HepG2 (cell line): ENCODE measurements around the gene STK11. TPM values are rescaled to one million over a fixed set of nuclear protein-coding genes. Genes with fewer than 3 reads are reported as not detected.

ENCODE experiments used
- FOXA1 ChIP-seq, 2 experiments: fragments of 450-650 bp in 1 of 2; sonication (generic) in 1 of 2; formaldehyde crosslinking in 1 of 2; IDR thresholded peaks; 2 replicates each; pipeline versions ENCODE4 v1.4.0 to v1.6.1; 2016 to 2020; ENCODE audit warnings: missing genetic modification reagents in 1 of 2
- GABPB1 ChIP-seq: IDR thresholded peaks from 2 replicates; pipeline ENCODE4 v1.6.1; 2016; ENCODE audit warnings: mild to moderate bottlenecking, missing genetic modification reagents, moderate library complexity, missing compliant biosample characterization
- MED8 ChIP-seq: sonication (generic); formaldehyde crosslinking; IDR thresholded peaks from 2 replicates; pipeline ENCODE4 v1.8.1; 2023; ENCODE audit warnings: mild to moderate bottlenecking, missing genetic modification reagents; ENCODE audit not compliant: insufficient replicate concordance
- PAX8 ChIP-seq: sonication (generic); formaldehyde crosslinking; IDR thresholded peaks from 2 replicates; pipeline ENCODE4 v1.8.0; 2022; ENCODE audit warnings: mild to moderate bottlenecking, missing genetic modification reagents, borderline replicate concordance
- PHF8 ChIP-seq: sonication (generic); formaldehyde crosslinking; IDR thresholded peaks from 2 replicates; pipeline ENCODE4 v1.5.0; 2020; ENCODE audit warnings: missing genetic modification reagents
- POLR2G ChIP-seq: fragments of 200-400 bp; formaldehyde crosslinking; IDR thresholded peaks from 2 replicates; pipeline ENCODE4 v1.6.1; 2018; ENCODE audit warnings: mild to moderate bottlenecking, low read depth, low read length, moderate library complexity
- RBFOX2 ChIP-seq: fragments of 200-400 bp; formaldehyde crosslinking; IDR thresholded peaks from 2 replicates; pipeline ENCODE4 v1.6.1; 2017; ENCODE audit warnings: low read depth, mild to moderate bottlenecking, low read length
- REPIN1 ChIP-seq: sonication (generic); formaldehyde crosslinking; IDR thresholded peaks from 2 replicates; pipeline ENCODE4 v1.8.0; 2022; ENCODE audit warnings: missing genetic modification reagents, low read depth, mild to moderate bottlenecking, borderline replicate concordance
- SNAI1 ChIP-seq: sonication (generic); formaldehyde crosslinking; IDR thresholded peaks from 2 replicates; pipeline ENCODE4 v1.5.0; 2020; ENCODE audit warnings: mild to moderate bottlenecking, missing genetic modification reagents, borderline replicate concordance
- SRSF4 ChIP-seq: fragments of 200-400 bp; formaldehyde crosslinking; IDR thresholded peaks from one replicate; pipeline ENCODE4 v1.6.1; 2018; ENCODE audit warnings: mild to moderate bottlenecking, low read depth, low read length, moderate library complexity; ENCODE audit not compliant: poor library complexity, severe bottlenecking
- ZMAT3 ChIP-seq: sonication (generic); formaldehyde crosslinking; conservative IDR thresholded peaks from 2 replicates; pipeline ENCODE4 v1.7.0; 2021; ENCODE audit warnings: missing genetic modification reagents
- ZMYM4 ChIP-seq: sonication (generic); formaldehyde crosslinking; IDR thresholded peaks from 2 replicates; pipeline ENCODE4 v1.8.1; 2023; ENCODE audit warnings: mild to moderate bottlenecking, missing genetic modification reagents
- ZNF160 ChIP-seq: sonication (generic); formaldehyde crosslinking; IDR thresholded peaks from 2 replicates; pipeline ENCODE4 v1.8.0; 2022; ENCODE audit warnings: mild to moderate bottlenecking, inconsistent platforms, missing genetic modification reagents
- ZNF407 ChIP-seq: sonication (generic); formaldehyde crosslinking; IDR thresholded peaks from one replicate; pipeline ENCODE4 v1.5.1; 2020; ENCODE audit warnings: mild to moderate bottlenecking, missing genetic modification reagents; ENCODE audit errors: not compliant biosample characterization
- polyA plus RNA-seq, 8 experiments: library from polyadenylated mRNA; depleted of rRNA in 3 of 8; stranded (reverse) in 7 of 8; unstranded in 1 of 8; fragments of >200 nt; fragmentation: Illumina TruSeq in 4 of 8; extraction: Trizol in 4 of 8; gene quantifications; 2 replicates each; pipeline versions ENCODE4 v1.2.1 to v1.2.3, GENCODE V29; 2011 to 2016; ENCODE audit warnings: low read depth in 4 of 8, missing spikeins in 1 of 8, mixed read lengths in 1 of 8; ENCODE audit not compliant: insufficient read depth in 1 of 8
- total RNA-seq, 5 experiments: library from RNA; depleted of rRNA; stranded (reverse); fragments of >200 nt; fragmentation: Illumina TruSeq; extraction: Trizol; gene quantifications; 2 replicates each; pipeline ENCODE4 v1.2.3, GENCODE V29; 2016; ENCODE audit warnings: low read depth in 1 of 5
- TF ChIP-seq, protein P1 (sequence below): fragments of 450-650 bp; IDR thresholded peaks from 2 replicates; pipeline ENCODE4 v1.6.1; 2017; ENCODE audit warnings: mild to moderate bottlenecking
- TF ChIP-seq, protein P2 (sequence below): sonication (generic); formaldehyde crosslinking; IDR thresholded peaks from 2 replicates; pipeline ENCODE4 v1.4.0; 2020; ENCODE audit warnings: missing genetic modification reagents, borderline replicate concordance

Gene STK11
- total and polyA plus RNA-seq, 2 of the 13 experiments (the other 11 are each of a cell fraction or from before 2014, with no cell fraction given), result 27.5 to 43.6 TPM

DNA sequence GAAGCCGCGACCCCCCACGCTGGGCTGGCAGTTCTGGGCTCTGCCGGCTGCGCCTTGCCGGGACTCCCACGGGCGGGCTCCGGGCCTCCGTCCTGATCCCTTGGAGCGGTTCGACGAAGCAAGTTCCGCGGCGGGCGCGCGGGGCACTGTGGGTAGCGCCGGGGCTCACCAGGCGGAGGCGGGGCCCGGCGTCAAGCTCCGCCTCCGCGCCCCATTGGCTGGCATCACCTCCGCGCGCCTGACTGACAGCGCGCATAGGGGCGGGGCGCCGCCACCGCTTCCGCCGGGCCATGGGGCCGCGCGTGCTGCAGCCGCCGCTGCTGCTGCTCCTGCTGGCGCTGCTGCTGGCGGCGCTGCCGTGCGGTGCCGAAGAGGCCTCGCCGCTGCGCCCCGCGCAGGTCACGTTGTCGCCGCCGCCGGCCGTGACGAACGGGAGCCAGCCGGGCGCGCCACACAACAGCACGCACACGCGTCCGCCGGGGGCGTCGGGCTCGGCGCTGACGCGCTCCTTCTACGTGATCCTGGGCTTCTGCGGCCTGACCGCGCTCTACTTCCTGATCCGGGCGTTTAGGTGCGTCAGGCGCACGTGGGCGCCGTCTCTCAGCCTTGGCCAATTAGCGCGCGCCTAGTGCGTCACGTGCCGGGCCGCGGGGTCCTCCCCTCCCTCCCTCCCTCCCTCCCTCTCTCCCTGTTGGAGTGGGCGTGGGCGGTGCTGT lies 69.8 kb downstream of the STK11 start, which contains the start of gene FAM174C (continued):
- TF ChIP-seq, protein P1, sequence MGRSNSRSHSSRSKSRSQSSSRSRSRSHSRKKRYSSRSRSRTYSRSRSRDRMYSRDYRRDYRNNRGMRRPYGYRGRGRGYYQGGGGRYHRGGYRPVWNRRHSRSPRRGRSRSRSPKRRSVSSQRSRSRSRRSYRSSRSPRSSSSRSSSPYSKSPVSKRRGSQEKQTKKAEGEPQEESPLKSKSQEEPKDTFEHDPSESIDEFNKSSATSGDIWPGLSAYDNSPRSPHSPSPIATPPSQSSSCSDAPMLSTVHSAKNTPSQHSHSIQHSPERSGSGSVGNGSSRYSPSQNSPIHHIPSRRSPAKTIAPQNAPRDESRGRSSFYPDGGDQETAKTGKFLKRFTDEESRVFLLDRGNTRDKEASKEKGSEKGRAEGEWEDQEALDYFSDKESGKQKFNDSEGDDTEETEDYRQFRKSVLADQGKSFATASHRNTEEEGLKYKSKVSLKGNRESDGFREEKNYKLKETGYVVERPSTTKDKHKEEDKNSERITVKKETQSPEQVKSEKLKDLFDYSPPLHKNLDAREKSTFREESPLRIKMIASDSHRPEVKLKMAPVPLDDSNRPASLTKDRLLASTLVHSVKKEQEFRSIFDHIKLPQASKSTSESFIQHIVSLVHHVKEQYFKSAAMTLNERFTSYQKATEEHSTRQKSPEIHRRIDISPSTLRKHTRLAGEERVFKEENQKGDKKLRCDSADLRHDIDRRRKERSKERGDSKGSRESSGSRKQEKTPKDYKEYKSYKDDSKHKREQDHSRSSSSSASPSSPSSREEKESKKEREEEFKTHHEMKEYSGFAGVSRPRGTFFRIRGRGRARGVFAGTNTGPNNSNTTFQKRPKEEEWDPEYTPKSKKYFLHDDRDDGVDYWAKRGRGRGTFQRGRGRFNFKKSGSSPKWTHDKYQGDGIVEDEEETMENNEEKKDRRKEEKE, result no peak
- TF ChIP-seq RBFOX2 (peak; percentile 95), ZMYM4 (CRISPR knock-in tag) (no peak), ZMAT3 (CRISPR knock-in tag) (peak; percentile 51; the same call in 1 of the 2 replicates), MED8 (CRISPR knock-in tag) (peak; percentile 34), ZNF160 (CRISPR knock-in tag) (peak; percentile 30; the same call in 1 of the 2 replicates), PHF8 (peak; percentile 49; the same call in 1 of the 2 replicates), GABPB1 (peak; percentile 86), SNAI1 (CRISPR knock-in tag) (0 out of 2 replicates have a peak, but pooled peaks have one; percentile 67), PAX8 (CRISPR knock-in tag) (no peak), REPIN1 (CRISPR knock-in tag) (peak; percentile 18; the same call in 1 of the 2 replicates), FOXA1 (IDR thresholded peaks at IDR 0.05) (no peak), FOXA1 (CRISPR knock-in tag; IDR thresholded peaks at IDR 0.05) (no peak; the same call in 1 of the 2 replicates), ZNF407 (CRISPR knock-in tag) (no peak), SRSF4 (no peak), POLR2G (peak; percentile 84)
- TF ChIP-seq, protein P2, sequence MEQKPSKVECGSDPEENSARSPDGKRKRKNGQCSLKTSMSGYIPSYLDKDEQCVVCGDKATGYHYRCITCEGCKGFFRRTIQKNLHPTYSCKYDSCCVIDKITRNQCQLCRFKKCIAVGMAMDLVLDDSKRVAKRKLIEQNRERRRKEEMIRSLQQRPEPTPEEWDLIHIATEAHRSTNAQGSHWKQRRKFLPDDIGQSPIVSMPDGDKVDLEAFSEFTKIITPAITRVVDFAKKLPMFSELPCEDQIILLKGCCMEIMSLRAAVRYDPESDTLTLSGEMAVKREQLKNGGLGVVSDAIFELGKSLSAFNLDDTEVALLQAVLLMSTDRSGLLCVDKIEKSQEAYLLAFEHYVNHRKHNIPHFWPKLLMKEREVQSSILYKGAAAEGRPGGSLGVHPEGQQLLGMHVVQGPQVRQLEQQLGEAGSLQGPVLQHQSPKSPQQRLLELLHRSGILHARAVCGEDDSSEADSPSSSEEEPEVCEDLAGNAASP (CRISPR knock-in tag), result no peak; the same call in none of the 2 replicates
